Smooth muscle cell (in vitro differentiated cells): ENCODE data around the gene UCKL1. TPM values are rescaled to one million over a fixed set of nuclear protein-coding genes. Genes with fewer than 3 reads are reported as not detected.
"Not testable (repeated sequence)": the region's sequence is repeated elsewhere in the genome, so short reads cannot be mapped to it uniquely, and the experiment has no call there.

Source experiments
- DNase-seq: peaks from one replicate; lab custom pipeline; 2025; ENCODE audit not compliant: unreplicated experiment; lab: John Stamatoyannopoulos, UW
- H2AFZ ChIP-seq: fragments of 200-600 bp; sonication (generic); 2 replicates; pipeline ENCODE4 v1.6.0; 2016; ENCODE audit warnings: antibody characterized with exemption, low read depth, mild to moderate bottlenecking
- H3F3A ChIP-seq: fragments of 200-600 bp; sonication (generic); 2 replicates; pipeline ENCODE4 v1.6.0; 2017; ENCODE audit warnings: antibody characterized with exemption, low read depth
- H3K27ac ChIP-seq: fragments of 200-600 bp; sonication (generic); 2 replicates; pipeline ENCODE4 v1.5.1; 2016; ENCODE audit warnings: low read depth, mild to moderate bottlenecking
- H3K27me3 ChIP-seq: fragments of 200-600 bp; sonication (generic); 2 replicates; pipeline ENCODE4 v1.6.1; 2016; ENCODE audit warnings: low read depth, mild to moderate bottlenecking
- H3K36me3 ChIP-seq: fragments of 200-600 bp; sonication (generic); 2 replicates; pipeline ENCODE4 v1.5.1; 2016; ENCODE audit warnings: low read depth
- H3K4me1 ChIP-seq: fragments of 200-600 bp; sonication (generic); 2 replicates; pipeline ENCODE4 v1.5.1; 2016; ENCODE audit warnings: low read depth
- H3K4me2 ChIP-seq: fragments of 200-600 bp; sonication (generic); 2 replicates; pipeline ENCODE4 v1.6.0; 2016; ENCODE audit warnings: mild to moderate bottlenecking
- H3K4me3 ChIP-seq: fragments of 200-600 bp; sonication (generic); 2 replicates; pipeline ENCODE4 v1.5.1; 2016; ENCODE audit warnings: mild to moderate bottlenecking
- H3K79me2 ChIP-seq: fragments of 200-600 bp; sonication (generic); 2 replicates; pipeline ENCODE4 v1.6.0; 2016; ENCODE audit warnings: low read depth, mild to moderate bottlenecking
- H3K9ac ChIP-seq: fragments of 200-600 bp; sonication (generic); 2 replicates; pipeline ENCODE4 v1.6.0; 2016; ENCODE audit warnings: low read depth
- H3K9me3 ChIP-seq: fragments of 200-600 bp; sonication (generic); replicated peaks from 2 replicates; pipeline ENCODE4 v1.5.1; 2016; ENCODE audit warnings: low read depth
- H4K20me1 ChIP-seq: fragments of 200-600 bp; sonication (generic); 2 replicates; pipeline ENCODE4 v1.6.0; 2016; ENCODE audit warnings: low read depth
- CTCF ChIP-seq: fragments of 200-600 bp; sonication (generic); IDR thresholded peaks from 2 replicates; pipeline ENCODE4 v1.5.1; 2017; ENCODE audit warnings: borderline replicate concordance, mild to moderate bottlenecking, antibody characterized with exemption; ENCODE audit not compliant: insufficient read depth, poor library complexity, severe bottlenecking
- WGBS: methylation state at CpG from one replicate; pipeline ENCODE4 v1.1.7; 2016; ENCODE audit warnings: low lambda C conversion rate; 5-methylcytosine and 5-hydroxymethylcytosine counted together
- polyA plus RNA-seq: library from polyadenylated mRNA; unstranded; fragments of >200 nt; fragmentation: Nextera tagmentation; extraction: Ambion mirVana; gene quantifications from 2 replicates; pipeline ENCODE4 v1.2.1, GENCODE V29; 2016
- total RNA-seq: library from RNA; depleted of rRNA; stranded (reverse); fragments of >200 nt; gene quantifications from 2 replicates; pipeline ENCODE4 v1.2.3, GENCODE V29; 2014

The UCKL1 gene
- total and polyA plus RNA-seq, 2 experiments from 2014 or later = 17.2 to 22.6 TPM

DNA sequence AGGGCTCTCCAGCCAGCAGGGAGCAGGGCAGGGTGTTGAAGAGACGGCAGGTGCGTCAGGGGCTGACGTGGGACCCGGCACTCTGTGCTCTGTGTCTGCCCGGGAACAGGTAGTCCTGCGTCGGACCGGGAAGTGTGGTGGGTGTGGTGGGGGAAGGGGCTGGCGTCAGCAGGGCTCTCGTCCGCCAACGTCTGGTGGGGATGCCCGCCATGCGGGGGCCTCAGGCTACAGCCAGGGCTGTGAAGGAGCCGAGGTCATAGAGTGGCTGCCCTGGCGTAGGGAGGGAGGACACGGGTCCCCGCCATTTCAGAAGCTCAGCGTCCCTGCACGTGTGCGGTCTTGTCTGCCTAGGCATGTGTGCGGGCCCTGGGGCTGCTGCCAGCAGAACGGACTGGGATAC lies 36.0 kb downstream of the UCKL1 start:
- H3K4me3 ChIP-seq = no peak overlapping the region

DNA sequence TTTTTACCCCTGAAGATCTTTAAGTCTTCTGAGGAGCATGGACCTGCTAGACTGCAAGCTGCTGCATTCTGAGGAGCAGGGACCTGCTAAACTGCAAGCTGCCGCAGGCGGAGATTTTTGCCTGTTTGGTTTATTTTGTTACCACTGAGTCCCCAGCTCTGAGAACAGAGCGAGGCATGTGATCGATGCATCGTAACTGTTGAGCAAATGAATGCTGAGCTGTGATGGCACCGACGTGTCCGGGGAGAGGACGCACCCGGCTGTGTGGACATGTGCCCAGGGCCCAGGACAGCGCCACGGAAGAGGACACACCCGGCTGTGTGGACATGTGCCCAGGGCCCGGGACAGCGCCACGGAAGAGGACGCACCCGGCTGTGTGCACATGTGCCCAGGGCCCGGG lies 37.1 kb downstream of the UCKL1 start:
- DNase-seq = no peak
- H3F3A ChIP-seq = no peaks in the 10 kb centered on the region
- H3K36me3 ChIP-seq = no peaks in the 10 kb centered on the region
- no peaks in the 10 kb centered on the region for H3K27me3 ChIP-seq
- TF ChIP-seq CTCF = no peak
- over 99% methylated on average over 16 of the region's 19 CpGs for WGBS
- peaks cover 93% of the 10 kb centered on the region for H4K20me1 ChIP-seq
- H3K4me3 ChIP-seq = no peak overlapping the region
- H3K4me2 ChIP-seq = no peak overlapping the region
- H3K9me3 ChIP-seq = no peaks in the 10 kb centered on the region
- H2AFZ ChIP-seq = no peak overlapping the region
- no peak overlapping the region for H3K9ac ChIP-seq
- no peak overlapping the region for H3K27ac ChIP-seq
- H3K79me2 ChIP-seq = peaks cover 89% of the 10 kb centered on the region
- no peaks in the 10 kb centered on the region for H3K4me1 ChIP-seq

More for the DNA sequence above, 36.0 kb downstream of the UCKL1 start:
- Histone ChIP-seq H3K27me3 (no peaks in the 10 kb centered on the region), H3K4me2 (no peak overlapping the region), H3K9me3 (no peaks in the 10 kb centered on the region), H3K36me3 (no peaks in the 10 kb centered on the region), H3K4me1 (no peaks in the 10 kb centered on the region), H2AFZ (no peak overlapping the region), H4K20me1 (peaks cover 93% of the 10 kb centered on the region), H3K9ac (no peak overlapping the region), H3K79me2 (peaks cover 85% of the 10 kb centered on the region), H3K27ac (no peak overlapping the region), H3F3A (no peaks in the 10 kb centered on the region)
- DNase-seq = no peak
- 98% methylated on average over 22 of the region's 23 CpGs for WGBS
- no peak for TF ChIP-seq CTCF

GRCh38 chr20:63917811-63918210 lies 38.4 kb downstream of the UCKL1 start:
- no peak for TF ChIP-seq CTCF
- H3K36me3 ChIP-seq = no peaks in the 10 kb centered on the region
- WGBS = 85% methylated on average over 11 of the region's 11 CpGs
- no peaks in the 10 kb centered on the region for H3K9me3 ChIP-seq
- H3K4me3 ChIP-seq = no peak overlapping the region
- no peaks in the 10 kb centered on the region for H3K4me1 ChIP-seq
- H4K20me1 ChIP-seq = peaks cover 93% of the 10 kb centered on the region
- H3K9ac ChIP-seq = no peak overlapping the region
- H3K79me2 ChIP-seq = peaks cover 89% of the 10 kb centered on the region
- H3K27ac ChIP-seq = no peak overlapping the region
- H3K27me3 ChIP-seq = no peaks in the 10 kb centered on the region
- no peaks in the 10 kb centered on the region for H3F3A ChIP-seq
- no peak overlapping the region for H3K4me2 ChIP-seq
- DNase-seq = no peak
- H2AFZ ChIP-seq = no peak overlapping the region

DNA sequence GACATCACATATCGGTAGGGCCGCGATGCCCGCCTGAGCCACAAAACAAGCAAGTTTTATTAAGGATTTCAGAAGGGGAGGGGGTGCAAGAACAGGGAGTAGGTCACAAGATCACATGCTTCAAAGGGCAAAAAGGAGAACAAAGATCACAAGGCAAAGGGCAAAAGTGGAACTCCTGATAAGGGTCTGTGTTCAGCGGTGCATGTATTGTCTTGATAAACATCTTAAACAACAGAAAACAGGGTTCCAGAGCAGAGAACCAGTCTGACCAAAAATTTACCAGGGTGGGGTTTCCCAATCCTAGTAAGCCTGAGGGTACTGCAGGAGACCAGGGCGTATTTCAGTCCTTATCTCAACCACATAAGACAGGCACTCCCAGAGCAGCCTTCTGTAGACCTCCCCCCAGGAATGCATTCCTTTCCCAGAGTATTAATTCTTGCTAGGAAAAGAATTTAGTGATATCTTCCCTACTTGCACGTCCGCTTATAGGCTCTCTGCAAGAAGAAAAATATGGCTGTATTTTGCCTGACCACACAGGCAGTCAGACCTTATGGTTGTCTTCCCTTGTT lies 39.8 kb downstream of the UCKL1 start:
- DNase-seq, H3K4me1 ChIP-seq, H3K9ac ChIP-seq, H2AFZ ChIP-seq, H3K36me3 ChIP-seq, H3K9me3 ChIP-seq, H3K4me3 ChIP-seq, H3K27ac ChIP-seq, H3K4me2 ChIP-seq, H3K27me3 ChIP-seq, H3F3A ChIP-seq: not testable (repeated sequence)
- H4K20me1 ChIP-seq = peaks cover 93% of the 10 kb centered on the region
- WGBS = 89% methylated on average over 8 of the region's 8 CpGs
- peaks cover 91% of the 10 kb centered on the region for H3K79me2 ChIP-seq
